ENCODE data around the gene HIPK3. TPM values are rescaled to one million over a fixed set of nuclear protein-coding genes. Genes with fewer than 3 reads are reported as not detected.

Gene HIPK3
- total and polyA plus RNA-seq, 10 of the 15 experiments (the other 5 are each of a cell fraction or from before 2014, with no cell fraction given) = 3.4 to 26.5 (median 13.6) TPM

- TF ChIP-seq ZBTB11 (CRISPR knock-in tag; IDR thresholded peaks at IDR 0.05) = no peak
- TF ChIP-seq ATF7 (IDR thresholded peaks at IDR 0.05; ENCODE audit: low read depth) = 0 out of 2 replicates have a peak, but pooled peaks have one; percentile 35
- TF ChIP-seq NFXL1 (IDR thresholded peaks at IDR 0.05; ENCODE audit: borderline replicate concordance) = no peak
- TF ChIP-seq DPF2 (IDR thresholded peaks at IDR 0.05) = peak; percentile 10; the same call in 1 of the 2 replicates
- TF ChIP-seq MEF2A (IDR thresholded peaks at IDR 0.05; ENCODE audit: insufficient read depth, low read depth, low read length) = peak; percentile 38; the same call in 1 of the 2 replicates
- TF ChIP-seq ATF2 (IDR thresholded peaks at IDR 0.05; ENCODE audit: low read length) = peak; percentile 76
- peak; percentile 53 to 73; a peak in 3 of 4 replicates for TF ChIP-seq EP300 (IDR thresholded peaks at IDR 0.05; ENCODE audit: borderline replicate concordance in 1 of 2, control insufficient read depth in 1 of 2, low read depth in 2 of 2, low read length in 2 of 2)
- no peak for TF ChIP-seq ZBTB4 (CRISPR knock-in tag; IDR thresholded peaks at IDR 0.05)
- TF ChIP-seq KAT2A (conservative IDR thresholded peaks at IDR 0.05; ENCODE audit: control insufficient read depth, low read depth, low read length) = no peak
- TF ChIP-seq SREBF2 (IDR thresholded peaks at IDR 0.05; ENCODE audit: low read length) = no peak
- no peak for TF ChIP-seq BCL3 (IDR thresholded peaks at IDR 0.05; ENCODE audit: borderline replicate concordance, insufficient read depth, low read depth, low read length, poor library complexity, severe bottlenecking)
- TF ChIP-seq POLR2AphosphoS5 (IDR thresholded peaks at IDR 0.05; ENCODE audit: low read length) = no peak
- no peak for TF ChIP-seq GABPA (IDR thresholded peaks at IDR 0.05; ENCODE audit: low read depth)
- no peak for TF ChIP-seq USF1 (IDR thresholded peaks at IDR 0.05; ENCODE audit: borderline replicate concordance, extremely low read length, insufficient read depth, low read depth, low read length)
- peak; percentile 50; the same call in 1 of the 2 replicates for TF ChIP-seq BMI1 (IDR thresholded peaks at IDR 0.05; ENCODE audit: borderline replicate concordance)
Measured at GRCh38 chr11:33383075-33383919, 126.1 kb downstream of the HIPK3 start (continued).
